NCI-H1417 treated with DMSO at 0.1 percent for 48 hours (cell line): Measurements from ENCODE around the gene DSG1.
"Not testable (repeated sequence)": the region's sequence is repeated elsewhere in the genome, so short reads cannot be mapped to it uniquely, and the experiment has no call there.

ENCODE experiments used
- DNase-seq: peaks from one replicate; lab custom pipeline; 2025; lab: John Stamatoyannopoulos, UW

DSG1 gene

DNA sequence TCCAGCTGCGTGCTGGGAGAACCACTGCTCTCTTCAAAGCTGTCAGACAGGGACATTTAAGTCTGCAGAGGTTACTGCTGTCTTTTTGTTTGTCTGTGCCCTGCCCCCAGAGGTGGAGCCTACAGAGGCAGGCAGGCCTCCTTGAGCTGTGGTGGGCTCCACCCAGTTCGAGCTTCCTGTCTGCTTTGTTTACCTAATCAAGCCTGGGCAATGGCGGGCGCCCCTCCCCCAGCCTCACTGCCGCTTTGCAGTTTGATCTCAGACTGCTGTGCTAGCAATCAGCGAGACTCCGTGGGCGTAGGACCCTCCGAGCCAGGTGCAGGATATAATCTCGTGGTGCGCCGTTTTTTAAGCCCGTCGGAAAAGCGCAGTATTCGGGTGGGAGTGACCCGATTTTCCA is 35.4 kb downstream of the DSG1 start:
- DNase-seq: not testable (repeated sequence)

DNA sequence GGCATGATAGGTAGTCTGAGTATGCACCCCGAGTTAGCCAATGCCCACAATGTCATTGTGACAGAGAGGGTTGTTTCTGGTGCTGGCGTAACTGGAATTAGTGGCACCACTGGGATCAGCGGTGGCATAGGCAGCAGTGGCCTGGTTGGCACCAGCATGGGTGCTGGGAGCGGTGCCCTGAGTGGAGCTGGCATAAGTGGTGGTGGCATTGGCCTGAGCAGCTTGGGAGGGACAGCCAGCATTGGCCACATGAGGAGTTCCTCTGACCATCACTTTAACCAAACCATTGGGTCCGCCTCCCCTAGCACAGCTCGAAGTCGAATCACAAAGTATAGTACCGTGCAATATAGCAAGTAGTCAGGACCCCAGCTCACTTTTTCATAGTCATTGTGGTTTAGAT is 37.0 kb downstream of the DSG1 start:
- no peak for DNase-seq

DNA sequence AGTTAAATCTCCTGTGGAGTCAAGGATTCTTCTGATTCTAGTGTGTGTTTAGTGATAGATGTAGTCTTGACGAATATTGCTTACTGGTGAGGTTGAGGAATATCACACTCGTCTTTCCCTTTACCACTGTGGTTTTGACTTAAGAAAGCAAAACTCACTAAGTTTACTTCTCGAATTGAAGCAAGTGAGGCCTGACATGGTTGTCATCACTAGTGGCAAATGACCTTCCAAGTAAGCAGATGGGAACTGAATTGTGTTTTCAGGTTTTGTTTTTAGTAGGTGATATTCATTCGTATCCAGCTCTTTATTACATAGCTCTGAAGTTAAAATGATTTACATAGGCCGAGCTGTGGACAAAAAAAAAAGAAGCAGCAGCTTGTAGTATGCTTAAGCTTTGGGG is 38.1 kb downstream of the DSG1 start:
- DNase-seq: no peak

DNA sequence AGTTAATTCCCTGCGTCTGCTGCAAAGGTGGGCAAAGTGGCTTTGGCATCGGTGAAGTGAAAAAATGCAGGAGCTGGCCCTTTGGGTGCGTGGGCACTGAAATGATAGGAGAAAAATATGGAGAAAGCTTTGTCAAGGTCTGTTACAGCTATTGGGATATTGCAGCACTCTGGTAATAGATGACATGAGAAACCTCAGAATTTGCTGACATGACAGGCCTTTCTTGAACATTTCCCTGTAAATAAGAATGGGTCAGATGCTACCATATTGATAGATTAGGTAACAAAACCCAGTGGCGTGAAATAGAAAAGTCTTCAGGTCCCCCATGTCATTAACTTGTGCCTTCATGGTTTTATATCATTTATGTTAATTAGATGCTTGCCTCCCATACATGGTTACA is 46.2 kb downstream of the DSG1 start:
- DNase-seq: no peak

DNA sequence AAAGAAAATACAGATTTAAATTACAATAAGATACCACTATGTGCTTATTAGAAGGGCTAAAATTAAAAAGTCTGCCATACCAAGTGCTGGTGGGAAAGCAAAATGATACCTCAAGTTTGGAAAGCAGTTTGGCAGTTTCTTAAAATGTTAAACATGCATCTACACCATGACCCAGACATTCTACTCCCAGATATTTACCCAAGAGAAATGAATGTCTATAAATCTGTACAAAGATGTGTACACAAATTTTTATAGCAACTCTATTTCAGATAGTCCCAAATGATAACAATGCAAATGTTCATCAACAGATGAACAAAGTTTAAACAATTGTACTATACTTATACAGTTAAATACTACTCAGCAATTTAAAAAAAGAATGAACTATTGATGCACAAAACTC is 51.5 kb downstream of the DSG1 start:
- DNase-seq: no peak

DNA sequence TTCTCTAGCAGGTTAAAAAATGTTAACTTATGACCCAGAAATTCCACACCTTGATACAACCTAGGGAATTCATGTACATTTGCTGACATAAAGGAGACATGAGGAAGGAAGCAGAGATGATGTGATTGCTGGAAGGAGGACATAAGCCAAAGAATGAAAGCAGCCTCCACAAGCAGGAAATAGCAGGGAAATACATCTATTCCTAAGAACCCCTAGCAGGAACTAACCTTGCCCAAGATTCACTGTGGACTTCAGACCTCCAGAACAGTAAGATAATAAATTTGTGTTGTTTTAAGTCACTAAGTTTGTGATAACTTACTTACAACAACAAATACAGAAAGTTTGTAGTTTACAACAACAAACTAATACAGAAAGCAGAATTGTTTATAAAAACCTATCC is 54.0 kb downstream of the DSG1 start:
- no peak for DNase-seq

DNA sequence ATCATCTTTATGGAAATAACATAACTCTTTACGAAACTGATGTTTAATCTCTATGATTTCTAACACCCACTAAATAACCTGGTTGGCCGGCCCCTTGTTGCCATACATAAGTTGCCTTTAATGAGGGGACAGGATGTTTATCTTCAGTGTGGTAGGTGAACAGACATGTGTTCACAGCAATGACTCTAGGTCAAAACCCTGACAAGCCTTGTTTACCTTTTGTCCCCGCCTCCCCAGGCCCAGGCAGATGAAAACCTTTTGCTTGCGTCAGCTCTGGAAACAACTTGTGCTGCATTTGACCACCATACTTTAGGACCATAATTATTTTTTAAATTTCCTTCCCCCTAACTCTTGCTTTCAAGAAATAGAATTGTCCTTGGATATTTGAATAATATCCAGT is 55.7 kb downstream of the DSG1 start:
- DNase-seq: no peak

DNA sequence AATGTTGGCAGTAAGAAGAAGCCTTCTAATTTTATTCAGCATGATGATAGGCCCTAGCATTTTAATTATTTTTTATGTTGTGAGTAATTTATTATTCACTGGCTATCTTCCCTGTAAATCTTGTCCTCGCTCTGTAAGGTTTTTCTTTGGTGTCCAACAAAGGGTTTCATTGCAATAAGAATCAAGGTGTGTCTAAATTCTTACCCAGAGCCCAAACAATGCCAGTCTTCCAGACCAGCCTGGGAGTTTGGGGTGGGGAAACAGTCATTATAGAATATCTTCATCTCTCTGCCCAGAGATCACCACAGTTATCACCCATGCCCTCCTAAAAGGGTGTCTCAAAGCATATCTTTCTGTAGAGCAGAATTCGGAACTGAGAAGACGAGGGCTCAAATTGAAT is 58.5 kb downstream of the DSG1 start, which contains the start of gene DSG4:
Gene DSG4 (plus strand): TSS at position 301 of the 400 bp plus-strand sequence. CDS start 135 bp downstream, outside the sequence.
- DNase-seq: no peak

DNA sequence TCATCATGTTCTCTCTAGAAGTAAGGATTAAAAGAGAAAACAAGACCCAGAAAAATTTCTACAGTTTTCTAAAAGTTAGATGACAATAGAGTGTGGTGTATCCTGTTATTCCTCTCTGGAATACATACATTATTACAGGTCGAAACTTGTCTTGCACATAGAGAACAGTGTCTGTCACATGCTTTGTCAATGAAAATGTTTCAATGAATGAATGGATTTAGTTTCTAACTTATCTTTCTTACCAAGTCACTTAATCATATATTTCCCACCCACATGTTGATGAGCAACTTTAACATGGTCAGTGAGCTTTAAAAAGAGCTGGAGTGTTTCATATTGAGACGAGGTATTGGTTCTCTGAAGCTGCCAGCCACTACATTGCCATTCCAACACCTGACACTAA is 63.0 kb downstream of the DSG1 start:
- DNase-seq: no peak

DNA sequence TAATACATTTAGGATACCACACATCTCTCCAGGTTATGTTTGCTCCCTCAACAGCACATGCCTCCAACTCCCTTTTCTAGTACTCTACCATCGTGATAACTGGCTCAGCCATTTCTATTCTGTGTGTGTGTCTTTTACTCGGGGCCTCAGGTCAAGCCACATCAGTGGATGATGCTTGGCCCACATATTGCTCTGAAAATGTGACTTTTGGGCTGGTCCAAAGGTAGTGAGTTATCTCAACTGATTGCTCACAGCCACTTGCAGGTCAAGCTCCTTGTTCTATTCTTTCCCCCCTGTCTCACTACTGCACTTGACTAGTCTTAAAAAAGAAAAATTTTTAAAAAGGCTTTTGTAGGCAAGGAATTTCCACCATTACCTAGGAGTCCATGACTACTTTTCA is 64.1 kb downstream of the DSG1 start:
- no peak for DNase-seq

DNA sequence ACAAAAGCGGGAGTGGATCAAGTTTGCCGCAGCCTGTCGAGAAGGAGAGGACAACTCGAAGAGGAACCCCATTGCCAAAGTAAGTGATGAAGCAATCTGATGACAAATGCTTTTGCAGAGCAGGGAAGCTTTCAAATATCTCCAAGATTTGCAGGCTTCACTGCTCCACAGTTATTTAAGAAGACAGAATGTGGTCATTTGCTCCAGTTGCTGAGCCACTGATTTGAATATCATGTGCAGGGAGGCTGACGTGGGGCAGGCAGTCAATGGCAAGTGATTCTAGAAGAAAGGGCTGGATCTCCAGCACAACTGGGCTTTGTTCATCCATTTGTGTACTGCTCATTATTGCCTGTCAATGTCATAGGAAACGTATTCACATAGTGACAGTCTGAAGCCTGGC is 68.8 kb downstream of the DSG1 start:
- DNase-seq: no peak

DNA sequence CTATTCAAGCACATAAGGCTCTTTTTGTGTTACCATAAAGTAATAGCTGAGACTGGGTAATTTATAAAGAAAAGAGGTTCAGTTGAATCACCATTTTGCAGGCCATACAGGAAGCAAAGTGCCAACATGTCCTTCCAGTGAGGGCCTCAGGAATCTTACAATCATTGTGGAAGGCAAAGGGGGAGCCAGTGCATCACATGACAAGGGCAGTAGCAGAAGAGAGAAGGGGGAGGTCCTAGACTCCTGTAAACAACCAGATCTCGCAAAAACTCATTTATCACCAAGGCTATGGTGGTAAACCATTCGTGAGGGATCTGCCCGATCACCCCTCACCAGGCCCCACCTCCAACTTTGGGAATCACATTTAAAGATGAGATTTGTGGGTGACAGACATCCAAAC is 75.3 kb downstream of the DSG1 start:
- DNase-seq: no peak

DNA sequence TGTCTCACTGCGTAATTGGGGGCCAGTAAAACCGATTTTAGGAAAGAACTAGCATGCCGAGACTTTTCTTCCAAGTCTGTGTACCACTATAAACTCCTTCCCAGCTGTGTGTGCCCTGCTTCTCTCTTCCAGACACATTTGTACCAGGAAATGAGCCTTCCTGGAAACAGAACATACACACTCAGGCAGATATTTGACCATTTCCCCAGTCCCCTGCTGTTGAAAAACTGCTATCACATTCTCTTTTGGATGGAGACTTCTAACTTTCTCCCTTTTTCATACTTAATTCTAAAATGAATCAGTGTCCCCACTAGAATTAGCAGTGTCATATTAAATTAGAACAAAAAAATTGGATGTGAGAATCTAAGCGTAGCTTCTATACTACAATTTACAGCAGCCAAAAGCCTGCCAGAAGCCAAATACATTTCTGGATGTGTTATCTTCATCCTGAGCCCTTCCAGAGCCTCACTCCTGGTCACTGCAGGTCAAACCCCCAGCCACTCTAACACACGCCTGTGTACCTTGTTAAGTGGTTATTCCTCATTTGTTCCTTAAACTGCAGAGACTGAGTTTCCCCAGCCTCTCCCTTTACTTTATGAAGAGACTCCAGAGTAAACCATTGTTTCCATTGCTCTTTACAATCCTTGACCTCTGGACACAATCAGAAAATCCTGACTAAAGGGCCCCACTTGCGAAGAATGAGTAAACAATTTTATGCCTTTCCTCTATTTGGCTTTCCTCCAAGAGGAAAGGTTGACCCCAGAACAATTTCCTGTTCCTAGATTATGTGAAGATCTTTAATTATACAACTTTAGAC is 79.0 kb downstream of the DSG1 start:
- no peak for DNase-seq

DNA sequence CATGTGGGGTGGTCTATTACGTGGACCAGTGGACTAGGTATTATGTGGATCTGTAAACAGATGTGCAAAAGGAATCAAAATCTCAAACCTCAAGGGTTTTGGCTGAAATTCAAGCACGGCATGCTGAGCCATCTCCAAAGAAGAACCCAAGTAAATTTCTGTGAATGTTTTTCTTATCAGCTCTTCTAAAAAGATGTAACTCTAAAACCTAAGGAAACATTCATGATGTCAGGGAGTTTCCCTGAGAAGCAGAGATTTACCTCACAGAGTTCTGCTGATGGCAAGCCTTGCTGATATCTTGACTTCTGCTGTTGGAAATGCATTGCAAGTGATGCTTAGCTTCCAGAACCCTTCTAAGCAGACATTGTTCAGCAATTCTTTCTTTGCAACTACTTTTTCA is 80.2 kb downstream of the DSG1 start:
- DNase-seq: no peak

DNA sequence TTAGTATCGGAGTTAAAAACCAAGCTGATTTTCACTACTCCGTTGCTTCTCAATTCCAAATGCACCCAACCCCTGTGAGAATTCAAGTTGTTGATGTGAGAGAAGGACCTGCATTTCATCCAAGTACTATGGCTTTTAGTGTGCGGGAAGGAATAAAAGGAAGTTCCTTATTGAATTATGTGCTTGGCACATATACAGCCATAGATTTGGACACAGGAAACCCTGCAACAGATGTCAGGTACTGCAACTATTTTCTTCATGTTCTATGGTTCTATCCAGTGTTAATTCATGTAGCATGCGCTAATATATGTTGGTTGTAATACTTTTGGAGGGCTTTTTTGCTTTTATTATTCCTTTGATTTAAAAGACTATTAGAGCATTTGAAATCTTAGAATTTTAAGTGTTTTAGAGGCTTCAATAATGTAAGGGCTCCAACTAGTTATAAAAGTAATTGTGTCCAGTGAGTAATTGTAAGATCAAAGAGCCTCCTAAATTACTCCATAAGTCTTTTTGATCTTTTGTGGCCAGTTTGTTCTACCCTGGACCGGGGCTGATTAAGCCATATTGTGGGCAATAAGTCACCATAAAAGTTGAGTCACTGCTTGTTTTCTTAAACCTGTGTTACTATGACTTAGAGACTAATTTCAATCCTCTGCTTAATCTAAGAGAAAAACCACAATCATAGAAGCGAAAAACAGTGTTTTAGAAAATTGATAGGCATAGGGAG is 81.5 kb downstream of the DSG1 start:
- DNase-seq: no peak

DNA sequence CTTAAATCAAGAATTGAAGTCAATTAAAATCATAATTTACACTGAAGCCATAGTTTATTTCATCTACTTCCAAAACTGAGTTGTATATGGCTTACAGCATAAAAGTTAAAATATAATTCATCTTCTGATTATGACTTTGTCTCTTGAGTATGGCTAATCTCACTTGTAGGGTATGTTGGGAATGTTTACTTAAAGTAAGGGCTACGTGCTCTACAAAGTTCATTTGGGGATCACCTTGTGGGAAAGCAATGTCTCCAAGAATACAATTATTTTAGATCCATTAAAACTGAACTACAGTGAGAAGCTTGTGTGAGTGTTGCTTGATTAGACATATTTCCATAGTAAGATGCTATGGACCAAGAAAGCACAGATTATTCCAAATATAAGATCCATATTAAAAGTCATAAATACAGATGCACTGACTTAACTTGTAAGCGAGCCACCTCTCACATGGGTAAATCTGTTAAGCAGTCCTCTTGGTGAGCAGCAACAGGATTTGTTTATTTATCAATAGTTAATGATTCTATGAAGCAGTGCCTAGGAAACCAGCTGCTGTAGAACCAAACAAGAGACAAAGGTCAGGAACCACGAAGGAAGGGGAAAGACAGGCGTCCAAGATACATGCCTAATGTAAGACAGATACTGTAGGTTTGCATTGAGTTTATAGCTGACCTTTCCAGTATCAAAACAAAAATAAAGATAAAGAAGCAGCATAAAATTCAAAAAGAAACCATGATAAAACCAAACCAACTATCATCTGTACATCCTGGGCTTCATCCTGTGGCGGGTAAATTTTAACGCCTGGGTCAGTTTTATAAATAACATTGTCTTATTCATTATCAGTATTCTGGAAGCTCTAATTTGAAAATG is 83.4 kb downstream of the DSG1 start:
- no peak for DNase-seq

DNA sequence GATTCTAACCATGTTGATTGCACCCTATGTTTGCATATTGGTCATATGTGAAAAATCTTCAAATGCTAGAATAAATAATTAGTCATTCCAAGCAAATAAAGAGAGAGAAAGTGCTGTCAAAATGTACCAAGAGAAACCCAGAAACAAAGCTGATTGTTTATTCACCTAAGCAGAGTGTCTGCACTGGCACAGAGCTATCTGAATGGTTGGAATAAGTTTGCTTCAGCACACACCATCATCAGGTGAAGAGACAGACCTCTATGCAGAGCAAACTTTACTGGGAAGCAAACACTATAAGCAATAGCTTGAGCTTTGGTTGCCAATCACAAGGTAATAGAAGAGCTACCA is 84.0 kb downstream of the DSG1 start:
- no peak for DNase-seq

DNA sequence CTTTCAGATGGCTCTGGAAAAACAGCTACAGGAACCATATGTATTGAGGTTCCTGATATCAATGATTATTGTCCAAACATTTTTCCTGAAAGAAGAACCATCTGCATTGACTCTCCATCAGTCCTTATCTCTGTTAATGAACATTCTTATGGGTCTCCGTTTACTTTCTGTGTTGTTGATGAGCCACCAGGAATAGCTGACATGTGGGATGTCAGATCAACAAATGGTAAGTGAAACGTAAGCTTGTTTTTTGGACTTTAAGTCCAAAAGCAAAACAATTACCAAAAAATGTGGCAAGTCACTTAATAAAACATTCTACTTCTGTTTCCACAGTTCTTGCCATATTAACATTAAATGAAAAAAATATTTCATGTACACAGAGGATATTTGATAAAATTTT is 85.4 kb downstream of the DSG1 start:
- no peak for DNase-seq
